HepG2 (cell line): ENCODE results near the gene HS6ST2. TPM values are rescaled to one million over a fixed set of nuclear protein-coding genes. Genes with fewer than 3 reads are reported as not detected.

Experiments
- ATAC-seq: fragments of 200-7000 bp; cut with Tn5 transposase; 3 replicates; pipeline ENCODE4 v1.9.1; 2020; ENCODE audit warnings: mild to moderate bottlenecking, moderate library complexity
- BruUV-seq: library from RNA; stranded (reverse); fragments of 400-500 nt; replicated peaks from 2 replicates; lab custom pipeline; 2021; lab: Mats Ljungman, UMichigan
- CTCF ChIA-PET: fragments of 300-600 bp; formaldehyde crosslinking; extraction: SDS; loops from one replicate; lab custom pipeline; 2021; ENCODE audit warnings: low total read pairs, inconsistent platforms, low intra/inter-chr PET ratio; lab: Yijun Ruan, JAX
- POLR2A ChIA-PET: fragments of 350-600 bp; sonication (Branson Sonifier 250); formaldehyde crosslinking; loops from one replicate; lab custom pipeline; 2020; ENCODE audit warnings: antibody characterized with exemption, inconsistent platforms; lab: Yijun Ruan, JAX
- DNase-seq: peaks from one replicate; pipeline ENCODE4 v3.0.0-alpha.2; 2015; ENCODE audit warnings: low spot score
- FAIRE-seq: peaks from 3 replicates; lab custom pipeline; 2011; peaks lifted over from hg19 to GRCh38; lab: Jason Lieb, UNC
- H2AFZ ChIP-seq: one replicate; pipeline ENCODE4 v1.6.1; 2011; ENCODE audit warnings: low read length, inconsistent platforms
- H3K27ac ChIP-seq: fragments of 300-600 bp; 3 replicates; pipeline ENCODE4 v1.8.0; 2011; ENCODE audit warnings: mixed run types, mild to moderate bottlenecking, mixed read lengths, low read length, inconsistent platforms; ENCODE audit not compliant: insufficient read depth; ENCODE audit errors: extremely low read length
- H3K27me3 ChIP-seq, 2 experiments: fragments of 200-600 bp in 1 of 2; 2 replicates in 1 of 2; 3 replicates in 1 of 2; pipeline versions ENCODE4 v1.6.0 to v1.8.0; 2011; ENCODE audit warnings: low read length in 2 of 2, mild to moderate bottlenecking in 2 of 2, moderate library complexity in 2 of 2, inconsistent platforms in 1 of 2; ENCODE audit not compliant: insufficient read depth in 2 of 2, control insufficient read depth in 1 of 2
- H3K36me3 ChIP-seq, 2 experiments: fragments of 200-600 bp in 1 of 2; replicated peaks in 1 of 2; 2 replicates in 1 of 2; 3 replicates in 1 of 2; pipeline versions ENCODE4 v1.5.1 to v1.8.0; 2011; ENCODE audit warnings: low read length in 2 of 2, inconsistent platforms in 1 of 2; ENCODE audit not compliant: insufficient read depth in 2 of 2, control insufficient read depth in 1 of 2
- H3K4me1 ChIP-seq: 2 replicates; pipeline ENCODE4 v1.5.1; 2012; ENCODE audit warnings: low read length, inconsistent platforms; ENCODE audit not compliant: insufficient read depth
- H3K4me2 ChIP-seq: 2 replicates; pipeline ENCODE4 v1.6.0; 2011; ENCODE audit warnings: low read depth, low read length, inconsistent platforms
- H3K4me3 ChIP-seq, 3 experiments: fragments of 200-600 bp in 1 of 3; sonication (generic), shearing (Covaris generic) in 1 of 3; replicated peaks in 1 of 3; 2 replicates each; pipeline ENCODE4 v1.5.1; 2011 to 2016; ENCODE audit warnings: low read length in 3 of 3, inconsistent platforms in 2 of 3, low read depth in 2 of 3, mild to moderate bottlenecking in 2 of 3, control low read depth in 1 of 3, mixed read lengths in 1 of 3; ENCODE audit not compliant: insufficient read depth in 1 of 3
- H3K79me2 ChIP-seq: one replicate; pipeline ENCODE4 v1.6.1; 2011; ENCODE audit warnings: low read length, inconsistent platforms; ENCODE audit not compliant: insufficient read depth
- H3K9ac ChIP-seq: 2 replicates; pipeline ENCODE4 v1.6.0; 2011; ENCODE audit warnings: mild to moderate bottlenecking, low read depth, low read length, inconsistent platforms; ENCODE audit not compliant: insufficient read depth
- H3K9me3 ChIP-seq: 2 replicates; pipeline ENCODE4 v1.5.1; 2012; ENCODE audit warnings: mild to moderate bottlenecking, low read length
- H4K20me1 ChIP-seq: 2 replicates; pipeline ENCODE4 v1.6.0; 2011; ENCODE audit warnings: inconsistent platforms, mild to moderate bottlenecking, low read length, moderate library complexity; ENCODE audit not compliant: insufficient read depth
- MNT ChIP-seq: fragments of 450-650 bp; IDR thresholded peaks from 2 replicates; pipeline ENCODE4 v1.6.1; 2016
- TFDP2 ChIP-seq: sonication (generic); formaldehyde crosslinking; IDR thresholded peaks from 2 replicates; pipeline ENCODE4 v1.4.0; 2020; ENCODE audit warnings: missing genetic modification reagents
- THRA ChIP-seq: sonication (generic); formaldehyde crosslinking; IDR thresholded peaks from 2 replicates; pipeline ENCODE4 v1.4.0; 2020; ENCODE audit warnings: missing genetic modification reagents, borderline replicate concordance
- TOE1 ChIP-seq: sonication (generic); formaldehyde crosslinking; IDR thresholded peaks from 2 replicates; pipeline ENCODE4 v1.4.0; 2020; ENCODE audit warnings: mild to moderate bottlenecking, missing genetic modification reagents
- WGBS: methylation state at CpG from one replicate; pipeline ENCODE4 v1.1.6; 2017; ENCODE audit warnings: low lambda C conversion rate; 5-methylcytosine and 5-hydroxymethylcytosine counted together
- in situ Hi-C: cut with HindIII; loops from 2 replicates; pipeline ENCODE4 v1.10.0; 2017; ENCODE audit warnings: low pct_unique_long_range_greater_than_20kb; ENCODE audit not compliant: extremely low pct_ligation_motif_present
- intact Hi-C: fragments of 100-400 bp; cut with micrococcal nuclease; formaldehyde crosslinking; loops from one replicate; pipeline ENCODE4 v1.10.0; 2022; ENCODE audit not compliant: unreplicated experiment
- polyA plus RNA-seq, 8 experiments: library from polyadenylated mRNA; depleted of rRNA in 3 of 8; stranded (reverse) in 7 of 8; unstranded in 1 of 8; fragments of >200 nt; fragmentation: Illumina TruSeq in 4 of 8; extraction: Trizol in 4 of 8; gene quantifications; 2 replicates each; pipeline versions ENCODE4 v1.2.1 to v1.2.3, GENCODE V29; 2011 to 2016; ENCODE audit warnings: low read depth in 4 of 8, missing spikeins in 1 of 8, mixed read lengths in 1 of 8; ENCODE audit not compliant: insufficient read depth in 1 of 8
- total RNA-seq, 5 experiments: library from RNA; depleted of rRNA; stranded (reverse); fragments of >200 nt; fragmentation: Illumina TruSeq; extraction: Trizol; gene quantifications; 2 replicates each; pipeline ENCODE4 v1.2.3, GENCODE V29; 2016; ENCODE audit warnings: low read depth in 1 of 5

HS6ST2 gene
- total and polyA plus RNA-seq, 2 of the 13 experiments (the other 11 are each of a cell fraction or from before 2014, with no cell fraction given) = 0.05 TPM; not detected in 1

- TF ChIP-seq THRA (CRISPR knock-in tag) (no peak), TOE1 (CRISPR knock-in tag) (no peak), MNT (no peak), TFDP2 (CRISPR knock-in tag) (no peak)
- in situ Hi-C loops = no loop called here
Measured at GRCh38 chrX:132751063-132751690, 207.3 kb downstream of the HS6ST2 start.

More at GRCh38 chrX:132751063-132751690, 207.3 kb downstream of the HS6ST2 start:
- H3K79me2 ChIP-seq = no peaks in the 10 kb centered on the region
- no peaks in the 10 kb centered on the region for H3K9me3 ChIP-seq
- ATAC-seq (no peak), DNase-seq (no peak), FAIRE-seq (no peak)
- no peak overlapping the region for H2AFZ ChIP-seq
- H3K4me1 ChIP-seq = no peaks in the 10 kb centered on the region
- ChIA-PET CTCF (no interaction called here), POLR2A (no interaction called here)
- no peak overlapping the region for H3K9ac ChIP-seq
- no peaks in the 10 kb centered on the region for H3K36me3 ChIP-seq
- no TSS peak for BruUV-seq
- no peaks in the 10 kb centered on the region for H3K27me3 ChIP-seq
- no CpG with 5 or more reads among the region's 3 CpGs for WGBS
- no peaks in the 10 kb centered on the region for H4K20me1 ChIP-seq
- H3K4me2 ChIP-seq = no peak overlapping the region
- intact Hi-C loops = no loop called here
- no peak overlapping the region for H3K4me3 ChIP-seq
- no peak overlapping the region for H3K27ac ChIP-seq
